Sigmoid colon (tissue), 4 donors: ENCODE results near the gene R3HDM4.

Experiments used
- EP300 ChIP-seq, 4 donors: sonication (generic); formaldehyde crosslinking; IDR thresholded peaks; one replicate each; pipeline ENCODE4 v1.6.1; 2017; ENCODE audit warnings: antibody characterized with exemption in 4 of 4
- POLR2A ChIP-seq, 2 donors: fragments of 450-650 bp; IDR thresholded peaks; one replicate each; pipeline ENCODE4 v1.6.1; 2016; ENCODE audit warnings: antibody characterized with exemption in 2 of 2, mild to moderate bottlenecking in 2 of 2, moderate library complexity in 2 of 2
- TF ChIP-seq, protein P1 (sequence below), 4 experiments: fragments of 450-650 bp in 3 of 4; fragments of 200-600 bp in 1 of 4; IDR thresholded peaks; one replicate each; pipeline ENCODE4 v1.5.1; 2016 to 2019; ENCODE audit warnings: antibody characterized with exemption in 4 of 4, mild to moderate bottlenecking in 3 of 4, moderate library complexity in 2 of 4

DNA sequence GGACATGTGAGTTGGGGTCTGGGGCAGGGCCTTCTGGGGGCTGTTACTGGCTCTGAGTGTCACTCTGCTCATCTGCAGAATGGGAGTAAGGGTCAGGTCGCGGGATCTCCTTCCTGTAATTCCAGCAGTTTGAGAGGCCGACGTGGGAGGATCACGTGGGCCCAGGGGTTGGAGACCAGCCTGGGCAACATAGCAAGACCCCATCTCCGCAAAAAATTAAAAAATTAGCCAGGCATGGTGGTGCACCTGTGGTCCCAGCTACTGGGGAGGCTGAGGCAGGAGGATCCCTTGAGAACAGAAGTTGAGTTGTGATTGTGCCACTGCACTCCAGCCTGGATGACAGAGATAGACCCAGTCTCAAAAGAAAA is 16.9 kb upstream of the R3HDM4 start:
- TF ChIP-seq POLR2A (IDR thresholded peaks at IDR 0.05) = no peak
- no peak for TF ChIP-seq EP300 (IDR thresholded peaks at IDR 0.05)
- TF ChIP-seq, protein P1, sequence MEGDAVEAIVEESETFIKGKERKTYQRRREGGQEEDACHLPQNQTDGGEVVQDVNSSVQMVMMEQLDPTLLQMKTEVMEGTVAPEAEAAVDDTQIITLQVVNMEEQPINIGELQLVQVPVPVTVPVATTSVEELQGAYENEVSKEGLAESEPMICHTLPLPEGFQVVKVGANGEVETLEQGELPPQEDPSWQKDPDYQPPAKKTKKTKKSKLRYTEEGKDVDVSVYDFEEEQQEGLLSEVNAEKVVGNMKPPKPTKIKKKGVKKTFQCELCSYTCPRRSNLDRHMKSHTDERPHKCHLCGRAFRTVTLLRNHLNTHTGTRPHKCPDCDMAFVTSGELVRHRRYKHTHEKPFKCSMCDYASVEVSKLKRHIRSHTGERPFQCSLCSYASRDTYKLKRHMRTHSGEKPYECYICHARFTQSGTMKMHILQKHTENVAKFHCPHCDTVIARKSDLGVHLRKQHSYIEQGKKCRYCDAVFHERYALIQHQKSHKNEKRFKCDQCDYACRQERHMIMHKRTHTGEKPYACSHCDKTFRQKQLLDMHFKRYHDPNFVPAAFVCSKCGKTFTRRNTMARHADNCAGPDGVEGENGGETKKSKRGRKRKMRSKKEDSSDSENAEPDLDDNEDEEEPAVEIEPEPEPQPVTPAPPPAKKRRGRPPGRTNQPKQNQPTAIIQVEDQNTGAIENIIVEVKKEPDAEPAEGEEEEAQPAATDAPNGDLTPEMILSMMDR (IDR thresholded peaks at IDR 0.05) = no peak
